ENCODE data around the gene DVL2. TPM values are rescaled to one million over a fixed set of nuclear protein-coding genes. Genes with fewer than 3 reads are reported as not detected.

DVL2 gene
- total RNA-seq, 1 experiment from 2014 or later, result 133 TPM

- ChIA-PET POLR2A (ENCODE audit: low non-redundant PET) (no interaction called here), CTCF (no interaction called here)
- DNase-seq (ENCODE audit: low spot score), result no peak
- TF ChIP-seq, protein P1, sequence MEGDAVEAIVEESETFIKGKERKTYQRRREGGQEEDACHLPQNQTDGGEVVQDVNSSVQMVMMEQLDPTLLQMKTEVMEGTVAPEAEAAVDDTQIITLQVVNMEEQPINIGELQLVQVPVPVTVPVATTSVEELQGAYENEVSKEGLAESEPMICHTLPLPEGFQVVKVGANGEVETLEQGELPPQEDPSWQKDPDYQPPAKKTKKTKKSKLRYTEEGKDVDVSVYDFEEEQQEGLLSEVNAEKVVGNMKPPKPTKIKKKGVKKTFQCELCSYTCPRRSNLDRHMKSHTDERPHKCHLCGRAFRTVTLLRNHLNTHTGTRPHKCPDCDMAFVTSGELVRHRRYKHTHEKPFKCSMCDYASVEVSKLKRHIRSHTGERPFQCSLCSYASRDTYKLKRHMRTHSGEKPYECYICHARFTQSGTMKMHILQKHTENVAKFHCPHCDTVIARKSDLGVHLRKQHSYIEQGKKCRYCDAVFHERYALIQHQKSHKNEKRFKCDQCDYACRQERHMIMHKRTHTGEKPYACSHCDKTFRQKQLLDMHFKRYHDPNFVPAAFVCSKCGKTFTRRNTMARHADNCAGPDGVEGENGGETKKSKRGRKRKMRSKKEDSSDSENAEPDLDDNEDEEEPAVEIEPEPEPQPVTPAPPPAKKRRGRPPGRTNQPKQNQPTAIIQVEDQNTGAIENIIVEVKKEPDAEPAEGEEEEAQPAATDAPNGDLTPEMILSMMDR (conservative IDR thresholded peaks at IDR 0.05; ENCODE audit: low read depth, low read length), result no peak
- TF ChIP-seq EZH2 (IDR thresholded peaks at IDR 0.05; ENCODE audit: borderline replicate concordance, low read depth, low read length, poor library complexity, severe bottlenecking), result no peak
- peaks cover 58% of the 10 kb centered on the region for H3K4me1 ChIP-seq (ENCODE audit: insufficient read depth, low read length, poor library complexity, severe bottlenecking)
- H3K4me3 ChIP-seq (ENCODE audit: low read depth, low read length, poor library complexity, severe bottlenecking), result no peak overlapping the region
- no peaks in the 10 kb centered on the region for H3K27me3 ChIP-seq (replicated peaks; ENCODE audit: insufficient read depth, low read depth, low read length, poor library complexity)
- intact Hi-C loops (cut with micrococcal nuclease; ENCODE audit: unreplicated experiment), result no loop called here
- peak overlapping the region; percentile 57 for H3K27ac ChIP-seq (ENCODE audit: low read depth, low read length, poor library complexity, severe bottlenecking)
- no peaks in the 10 kb centered on the region for H3K9me3 ChIP-seq (ENCODE audit: low read depth, low read length, poor library complexity, severe bottlenecking)
- peaks cover 2% of the 10 kb centered on the region for H3K36me3 ChIP-seq (ENCODE audit: insufficient read depth, low read length, poor library complexity, severe bottlenecking)
- no TSS peak for BruUV-seq (replicated peaks)
Observed at GRCh38 chr17:7208754-7209460, 25.4 kb downstream of the DVL2 start.

DNA sequence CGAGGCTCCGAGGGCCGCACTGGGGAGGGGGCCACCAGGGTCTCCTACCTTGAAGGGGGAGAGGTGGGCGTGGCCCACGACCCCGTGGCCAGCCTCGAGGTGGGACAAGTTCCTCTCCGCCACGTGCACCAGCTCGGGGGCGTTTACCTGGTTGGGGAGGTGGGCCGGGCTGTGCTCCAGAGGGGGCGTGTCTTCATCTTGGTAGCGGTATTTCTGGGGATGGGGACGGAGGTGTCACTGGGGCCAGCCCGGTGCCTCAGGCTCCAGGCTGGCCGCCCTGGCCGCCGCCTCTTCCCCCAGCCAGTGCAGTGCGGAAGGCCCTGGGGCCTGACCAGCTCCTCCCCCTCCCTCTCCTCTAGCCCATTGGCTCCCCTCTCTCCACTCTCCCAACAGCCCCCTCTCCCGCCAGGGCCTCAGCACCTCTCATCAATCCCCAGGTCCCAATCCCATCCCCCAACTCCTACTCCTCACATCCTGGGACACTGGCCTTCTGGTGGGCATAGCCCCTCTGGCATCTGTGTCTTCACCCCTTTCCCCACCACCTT, 26.2 kb downstream of the DVL2 start:
- TF ChIP-seq, protein P1 (conservative IDR thresholded peaks at IDR 0.05; ENCODE audit: low read depth, low read length), result no peak
- no peak for TF ChIP-seq EZH2 (IDR thresholded peaks at IDR 0.05; ENCODE audit: borderline replicate concordance, low read depth, low read length, poor library complexity, severe bottlenecking)
- H3K27ac ChIP-seq (ENCODE audit: low read depth, low read length, poor library complexity, severe bottlenecking), result peak overlapping the region; percentile 37
- no peaks in the 10 kb centered on the region for H3K9me3 ChIP-seq (ENCODE audit: low read depth, low read length, poor library complexity, severe bottlenecking)
- H3K4me1 ChIP-seq (ENCODE audit: insufficient read depth, low read length, poor library complexity, severe bottlenecking), result peaks cover 51% of the 10 kb centered on the region
- DNase-seq (ENCODE audit: low spot score), result no peak
- ChIA-PET CTCF (no interaction called here), POLR2A (ENCODE audit: low non-redundant PET) (no interaction called here)
- BruUV-seq (replicated peaks), result no TSS peak
- H3K27me3 ChIP-seq (replicated peaks; ENCODE audit: insufficient read depth, low read depth, low read length, poor library complexity), result no peaks in the 10 kb centered on the region
- peaks cover 10% of the 10 kb centered on the region for H3K36me3 ChIP-seq (ENCODE audit: insufficient read depth, low read length, poor library complexity, severe bottlenecking)
- intact Hi-C loops (cut with micrococcal nuclease; ENCODE audit: unreplicated experiment), result no loop called here
- no peak overlapping the region for H3K4me3 ChIP-seq (ENCODE audit: low read depth, low read length, poor library complexity, severe bottlenecking)

- no TSS peak for BruUV-seq (replicated peaks)
- no peak overlapping the region for H3K4me3 ChIP-seq (ENCODE audit: low read depth, low read length, poor library complexity, severe bottlenecking)
- peak; percentile 33 for DNase-seq (ENCODE audit: low spot score)
- POLR2A ChIA-PET (ENCODE audit: low non-redundant PET), result no interaction called here
- intact Hi-C loops (cut with micrococcal nuclease; ENCODE audit: unreplicated experiment), result no loop called here
- H3K4me1 ChIP-seq (ENCODE audit: insufficient read depth, low read length, poor library complexity, severe bottlenecking), result peaks cover 49% of the 10 kb centered on the region
- peaks cover 17% of the 10 kb centered on the region for H3K36me3 ChIP-seq (ENCODE audit: insufficient read depth, low read length, poor library complexity, severe bottlenecking)
- TF ChIP-seq EZH2 (IDR thresholded peaks at IDR 0.05; ENCODE audit: borderline replicate concordance, low read depth, low read length, poor library complexity, severe bottlenecking), result no peak
- TF ChIP-seq, protein P1 (conservative IDR thresholded peaks at IDR 0.05; ENCODE audit: low read depth, low read length), result no peak
- peak overlapping the region; percentile 59 for H3K27ac ChIP-seq (ENCODE audit: low read depth, low read length, poor library complexity, severe bottlenecking)
- CTCF ChIA-PET, result no interaction called here
- H3K9me3 ChIP-seq (ENCODE audit: low read depth, low read length, poor library complexity, severe bottlenecking), result no peaks in the 10 kb centered on the region
- H3K27me3 ChIP-seq (replicated peaks; ENCODE audit: insufficient read depth, low read depth, low read length, poor library complexity), result no peaks in the 10 kb centered on the region
Observed at GRCh38 chr17:7207120-7208001, 27.0 kb downstream of the DVL2 start.
